T-helper 1 cell treated with Interleukin-12 subunit alpha and Interleukin-12 subunit beta and Interleukin-4 antibody, amounts not matched to agents 30 ng/mL and 1 ng/mL, for 36 hours (primary cell): ENCODE data around the gene ELOVL5. TPM values are rescaled to one million over a fixed set of nuclear protein-coding genes. Genes with fewer than 3 reads are reported as not detected.

Experiments
- intact Hi-C: fragments of 100-400 bp; cut with micrococcal nuclease; formaldehyde crosslinking; loops from one replicate; pipeline ENCODE4 v1.15.1; 2024
- total RNA-seq: library from RNA; stranded (reverse); gene quantifications from 2 replicates; pipeline ENCODE4 v1.2.3, GENCODE V29; 2022

Gene ELOVL5
- total RNA-seq, 1 donor from 2014 or later = 139 TPM

DNA sequence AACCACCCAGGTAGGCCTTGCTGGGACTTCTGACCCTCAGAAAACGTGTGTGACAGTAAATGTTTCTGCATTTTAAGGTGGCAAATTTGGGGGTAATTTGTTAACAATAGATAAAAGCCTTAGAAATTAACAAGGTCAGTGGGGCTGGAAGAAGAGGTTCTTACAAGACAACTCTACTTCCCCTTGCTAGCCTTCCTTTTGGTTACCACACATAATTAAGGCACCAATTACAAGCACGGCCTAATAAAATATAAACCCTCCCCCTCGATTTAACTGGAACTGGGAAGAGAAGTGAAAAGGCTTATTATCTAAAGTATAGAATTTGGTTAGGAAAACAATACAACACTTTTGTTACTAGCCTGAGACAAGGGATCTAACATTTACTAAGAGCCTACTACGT lies 38.8 kb downstream of the ELOVL5 start:
- intact Hi-C loops = loop anchor here (1.0 to 10.0 kb wide), 2 partner anchors 10 to 415 kb away; no protein-coding TSS in a partner anchor

DNA sequence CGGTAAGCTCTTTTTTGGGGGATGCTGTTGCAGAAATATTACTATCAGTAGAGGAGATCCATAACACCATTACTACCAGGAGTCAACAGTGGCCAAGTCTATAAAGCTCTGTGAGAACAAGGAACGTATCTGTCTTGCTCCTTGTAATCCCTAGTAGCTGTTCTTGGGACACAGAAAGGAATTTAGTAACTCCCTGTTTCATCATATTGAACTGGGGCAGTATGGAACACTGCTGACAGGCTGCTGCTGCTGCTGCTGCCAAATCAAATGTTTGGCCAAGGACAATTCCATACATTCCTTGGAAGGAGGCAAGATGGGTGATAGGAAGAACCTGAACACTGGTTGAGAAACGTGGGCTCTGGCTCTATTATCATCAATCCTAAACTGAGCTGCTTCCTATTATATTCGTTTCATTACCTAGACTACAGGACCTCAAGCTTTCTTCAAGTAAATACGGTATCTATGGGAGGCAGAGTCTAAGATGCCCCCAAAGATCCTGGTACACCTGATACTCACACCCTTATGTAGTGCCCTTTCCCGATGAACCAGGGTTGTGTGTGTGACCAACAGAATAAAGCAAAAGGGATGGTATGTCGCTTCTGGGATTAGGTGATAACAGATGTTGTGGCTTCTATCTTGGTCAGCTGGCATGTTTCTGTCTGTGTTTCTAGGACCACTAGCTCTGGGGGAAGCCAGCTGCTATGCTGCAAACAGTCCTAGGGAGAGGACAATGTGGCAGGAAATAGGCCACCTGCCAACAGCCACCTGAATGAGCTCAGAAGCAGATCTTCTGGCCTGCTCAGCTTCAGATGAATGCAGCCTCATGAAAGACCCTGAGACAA lies 39.5 kb downstream of the ELOVL5 start:
- intact Hi-C loops = loop anchor here (10.0 kb wide), 1 partner anchor 416 kb away; no protein-coding TSS in a partner anchor

DNA sequence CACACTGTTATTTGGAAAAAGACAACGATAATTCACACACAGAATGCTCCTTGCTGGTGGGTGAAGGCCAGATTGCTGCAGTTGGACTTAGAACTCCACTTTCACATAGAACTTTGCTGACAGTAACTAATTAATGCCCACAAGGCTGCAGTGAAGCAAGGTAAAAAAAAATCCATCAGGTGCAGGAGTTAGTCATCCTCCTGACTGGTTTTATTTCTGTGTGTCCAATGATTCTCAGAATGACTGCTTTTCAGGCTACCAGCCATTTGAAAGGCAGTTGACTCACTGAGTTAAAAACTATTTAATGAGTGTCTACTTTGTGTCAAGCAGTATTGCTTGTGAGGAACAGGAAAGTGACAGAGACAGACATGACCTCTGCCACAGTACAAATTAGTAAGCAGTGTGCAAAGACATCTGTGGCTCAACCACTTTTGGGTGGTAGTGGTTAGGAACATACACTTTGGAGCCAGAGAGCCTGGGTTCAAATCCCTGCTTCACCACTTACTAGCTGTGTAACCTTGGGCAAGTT lies 41.9 kb downstream of the ELOVL5 start:
- intact Hi-C loops = loop anchor here (1.0 to 10.0 kb wide), 4 partner anchors 28 to 418 kb away; no protein-coding TSS in a partner anchor

DNA sequence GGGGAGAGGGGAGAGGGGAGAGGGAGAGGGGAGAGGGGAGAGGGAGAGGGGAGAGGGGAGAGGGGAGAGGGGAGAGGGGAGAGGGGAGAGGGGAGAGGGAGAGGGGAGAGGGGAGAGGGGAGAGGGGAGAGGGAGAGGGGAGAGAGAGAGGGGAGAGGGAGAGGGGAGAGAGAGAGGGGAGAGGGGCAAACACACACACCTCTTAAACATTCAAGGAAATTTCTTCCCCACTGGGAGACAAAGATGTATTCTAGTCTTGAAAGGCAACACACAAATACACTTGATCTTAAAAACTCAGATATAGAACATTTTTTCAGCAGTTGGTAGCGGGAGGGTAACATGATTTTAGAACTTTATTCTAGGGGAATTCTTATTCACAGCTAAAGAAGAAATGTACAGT lies 42.5 kb downstream of the ELOVL5 start:
- intact Hi-C loops = loop anchor here (10.0 kb wide), 1 partner anchor 419 kb away; no protein-coding TSS in a partner anchor

DNA sequence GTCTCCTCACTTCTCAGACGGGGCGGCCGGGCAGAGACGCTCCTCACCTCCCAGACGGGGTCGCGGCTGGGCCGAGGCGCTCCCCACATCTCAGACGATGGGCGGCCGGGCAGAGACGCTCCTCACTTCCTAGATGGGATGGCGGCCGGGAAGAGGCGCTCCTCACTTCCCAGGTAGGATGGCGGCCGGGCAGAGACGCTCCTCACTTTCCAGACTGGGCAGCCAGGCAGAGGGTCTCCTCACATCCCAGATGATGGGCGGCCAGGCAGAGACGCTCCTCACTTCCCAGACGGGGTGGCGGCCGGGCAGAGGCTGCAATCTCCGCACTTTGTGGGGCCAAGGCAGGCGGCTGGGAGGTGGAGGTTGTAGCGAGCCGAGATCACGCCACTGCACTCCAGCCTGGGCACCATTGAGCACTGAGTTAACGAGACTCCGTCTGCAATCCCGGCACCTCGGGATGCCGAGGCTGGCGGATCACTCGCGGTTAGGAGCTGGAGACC lies 43.2 kb downstream of the ELOVL5 start:
- intact Hi-C loops = loop anchor here (10.0 kb wide), 1 partner anchor 419 kb away; no protein-coding TSS in a partner anchor

DNA sequence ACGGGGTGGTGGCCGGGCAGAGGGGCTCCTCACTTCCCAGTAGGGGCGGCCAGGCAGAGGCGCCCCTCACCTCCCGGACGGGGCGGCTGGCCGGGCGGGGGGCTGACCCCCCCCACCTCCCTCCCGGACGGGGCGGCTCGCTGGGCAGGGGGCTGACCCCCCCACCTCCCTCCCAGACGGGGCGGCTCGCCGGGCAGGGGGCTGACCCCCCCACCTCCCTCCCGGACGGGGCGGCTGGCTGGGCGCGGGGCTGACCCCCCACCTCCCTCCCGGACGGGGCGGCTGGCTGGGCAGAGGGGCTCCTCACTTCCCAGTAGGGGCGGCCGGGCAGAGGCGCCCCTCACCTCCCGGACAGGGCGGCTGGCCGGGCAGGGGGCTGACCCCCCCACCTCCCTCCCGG lies 43.8 kb downstream of the ELOVL5 start:
- intact Hi-C loops = loop anchor here (5.0 to 10.0 kb wide), 3 partner anchors 133 to 420 kb away; no protein-coding TSS in a partner anchor

DNA sequence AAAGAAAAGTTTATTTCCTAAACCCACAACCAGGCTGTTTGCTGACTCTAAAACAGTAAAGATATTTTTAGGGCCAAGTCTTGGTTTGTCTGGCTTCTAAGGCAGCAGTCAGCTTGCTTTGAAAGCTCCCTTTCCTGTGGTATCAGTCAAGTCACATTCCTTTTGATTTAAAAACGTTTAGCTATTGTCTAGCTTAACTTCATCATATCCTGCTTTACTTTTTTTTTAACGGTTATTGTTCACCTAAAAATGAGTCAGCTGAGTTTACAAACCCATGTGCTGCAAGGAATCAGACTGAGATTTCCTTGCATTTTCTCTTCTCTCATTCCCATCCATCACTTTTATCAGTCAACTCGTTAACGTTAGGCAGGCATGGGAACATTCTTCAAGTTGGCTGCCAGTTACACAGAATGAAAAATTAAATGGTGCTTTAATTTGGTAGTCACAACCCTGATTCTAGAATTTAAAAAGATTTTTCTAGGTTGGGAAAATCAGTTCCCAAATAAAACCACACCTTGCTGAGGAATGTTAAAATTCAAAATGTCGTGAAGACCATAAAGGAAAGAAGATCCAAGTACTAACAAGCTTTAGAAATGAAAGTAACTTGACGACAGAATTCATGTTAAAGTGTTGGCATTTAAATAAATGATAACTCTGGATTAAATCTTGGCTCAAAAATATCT lies 45.9 kb downstream of the ELOVL5 start:
- intact Hi-C loops = loop anchor here (1.0 to 10.0 kb wide), 8 partner anchors 9 to 422 kb away; no protein-coding TSS in a partner anchor

DNA sequence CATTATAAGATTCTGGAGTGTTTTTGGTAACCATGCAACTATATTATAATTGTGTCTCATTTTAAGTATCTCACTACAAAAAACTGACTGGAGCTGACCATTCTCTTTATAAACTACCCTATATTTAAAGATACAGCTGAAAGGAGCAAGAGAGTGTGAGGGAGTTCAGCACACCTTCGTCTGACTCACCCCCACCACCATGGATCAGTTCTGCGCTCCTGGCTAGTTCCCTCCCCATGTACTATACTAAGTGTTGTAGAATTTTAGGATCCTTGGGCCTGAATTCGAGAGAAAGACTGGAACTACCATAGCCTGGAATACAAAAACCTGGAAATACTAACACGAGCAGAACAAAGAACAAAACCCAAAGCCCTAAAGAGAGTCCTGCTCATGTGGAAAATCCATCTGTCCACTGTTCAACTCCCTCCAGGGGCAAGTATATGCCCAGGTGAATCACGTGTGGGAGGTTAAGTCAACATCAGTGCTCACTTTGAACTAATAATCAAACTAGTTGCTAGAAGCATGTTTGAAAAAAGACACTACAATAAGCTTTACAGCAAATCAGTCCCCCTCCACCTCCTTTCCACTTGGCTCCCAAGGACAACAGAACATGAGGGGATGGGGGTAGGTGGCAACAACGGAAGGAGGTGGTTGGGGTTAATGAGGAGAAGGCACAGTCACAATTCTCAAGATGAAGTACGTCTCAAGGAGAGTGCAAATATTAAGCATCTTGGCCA lies 46.8 kb downstream of the ELOVL5 start:
- intact Hi-C loops = loop anchor here (1.0 to 10.0 kb wide), 6 partner anchors 33 to 423 kb away; no protein-coding TSS in a partner anchor

DNA sequence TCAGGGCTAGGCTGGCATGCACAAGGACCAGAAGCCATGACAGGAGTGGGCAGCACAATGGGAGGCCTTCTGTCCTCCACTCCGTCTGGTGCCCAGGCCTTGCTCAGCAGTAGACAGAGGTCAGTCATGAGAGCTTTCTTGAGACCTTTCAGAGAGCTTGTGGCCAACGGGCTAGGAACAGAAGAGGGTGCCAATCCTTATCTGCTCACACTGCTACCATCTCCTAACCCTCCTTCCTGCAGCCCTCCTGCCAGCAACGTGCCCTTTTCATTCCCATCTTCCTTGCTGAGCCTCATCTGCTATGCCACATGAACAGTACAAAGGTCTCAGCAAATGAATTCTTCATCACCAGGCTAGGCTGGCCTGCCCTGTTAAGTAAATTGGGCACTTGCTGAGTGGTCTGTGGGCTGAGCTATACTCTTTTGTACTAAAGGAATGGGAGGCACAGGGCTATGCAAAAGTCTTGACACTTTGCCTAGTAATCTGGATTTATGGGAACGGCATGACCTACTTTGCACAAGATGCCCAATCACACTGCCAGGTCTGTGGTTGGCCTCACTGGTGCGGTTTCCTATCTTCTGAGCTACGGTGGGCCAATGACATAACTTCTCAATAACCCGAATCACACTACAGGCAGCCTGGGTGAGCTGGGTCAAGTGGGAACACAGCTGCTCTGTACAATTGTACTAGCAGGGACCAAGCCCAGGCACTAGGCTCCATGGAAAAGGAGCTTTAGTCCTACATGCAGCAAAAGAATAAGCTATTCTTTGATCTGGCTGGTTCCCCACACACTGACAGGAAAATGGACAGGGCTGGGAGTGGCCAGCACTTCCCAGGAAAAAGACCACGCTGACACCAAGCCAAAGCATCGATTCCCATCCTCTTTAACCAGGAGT lies 47.8 kb downstream of the ELOVL5 start:
- intact Hi-C loops = loop anchor here (5.0 to 10.0 kb wide), 3 partner anchors 129 to 424 kb away; no protein-coding TSS in a partner anchor

DNA sequence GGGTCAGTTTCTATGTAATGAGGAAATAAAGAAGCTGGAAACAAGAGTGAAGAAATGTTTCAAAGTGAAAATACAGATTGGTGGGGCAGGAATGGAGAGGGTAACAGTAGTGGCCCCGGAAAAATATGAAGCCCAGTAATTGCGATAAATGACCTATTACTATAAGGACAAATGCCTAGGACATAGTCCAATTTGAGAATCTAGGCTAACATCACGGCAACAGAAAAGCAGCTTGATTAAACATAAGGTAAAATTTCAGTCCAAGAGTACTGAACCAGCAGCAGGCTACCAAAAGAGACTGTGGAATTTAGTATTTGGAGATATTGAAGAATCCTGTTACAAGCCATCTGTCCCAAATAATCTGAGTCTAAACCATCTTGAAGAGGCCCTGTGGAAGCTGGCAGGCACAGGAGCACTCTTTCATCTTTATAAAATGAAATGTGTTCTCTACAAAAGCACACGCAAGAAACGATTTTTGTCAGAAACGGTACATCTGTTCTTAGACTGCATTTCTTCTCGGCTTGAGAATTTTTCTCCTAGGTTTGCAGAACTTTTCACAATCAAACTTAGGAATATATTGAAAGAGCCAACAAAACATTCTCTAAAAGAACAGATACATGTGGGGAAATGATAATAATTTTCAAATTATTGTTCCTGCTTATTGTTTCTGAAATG lies 49.3 kb downstream of the ELOVL5 start:
- intact Hi-C loops = loop anchor here (5.0 to 10.0 kb wide), 3 partner anchors 127 to 425 kb away; no protein-coding TSS in a partner anchor

DNA sequence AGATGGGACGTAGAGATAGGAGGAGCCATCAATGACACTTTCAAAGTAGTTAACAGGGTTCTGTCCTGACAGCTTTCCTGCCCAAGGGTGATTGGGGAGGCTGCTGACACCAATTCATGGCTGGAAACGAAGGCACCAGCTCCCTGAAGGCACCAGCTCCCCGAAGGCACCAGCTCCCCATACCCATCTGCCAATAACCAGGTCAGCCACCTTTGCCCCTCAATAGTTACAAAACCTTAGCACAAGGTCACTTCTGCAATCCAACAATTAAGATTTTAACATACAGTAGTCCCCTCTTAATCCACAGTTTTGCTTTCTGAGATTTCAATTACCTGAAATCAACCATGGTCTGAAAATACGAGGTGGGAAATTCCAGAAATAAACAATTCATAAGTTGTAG lies 51.7 kb downstream of the ELOVL5 start:
- intact Hi-C loops = no loop called here

DNA sequence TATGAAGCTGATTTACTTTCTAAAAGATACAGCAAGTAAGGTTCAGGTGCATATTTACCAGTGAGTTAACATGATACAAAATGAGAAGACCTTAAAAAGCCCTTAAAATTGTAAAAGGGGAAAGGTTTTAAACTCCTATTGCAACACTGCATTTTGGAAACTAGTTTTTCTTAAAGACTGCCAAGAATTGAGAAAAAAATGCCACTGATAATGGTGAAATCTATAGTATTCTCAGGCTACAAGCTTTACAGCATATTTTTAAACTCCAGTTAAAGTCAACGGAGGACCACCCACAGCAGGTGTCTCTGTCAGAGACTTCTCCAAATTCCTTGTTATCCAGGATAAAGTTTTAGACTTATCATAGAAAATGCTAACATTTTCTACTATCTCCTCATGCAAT lies 53.6 kb downstream of the ELOVL5 start:
- intact Hi-C loops = no loop called here

DNA sequence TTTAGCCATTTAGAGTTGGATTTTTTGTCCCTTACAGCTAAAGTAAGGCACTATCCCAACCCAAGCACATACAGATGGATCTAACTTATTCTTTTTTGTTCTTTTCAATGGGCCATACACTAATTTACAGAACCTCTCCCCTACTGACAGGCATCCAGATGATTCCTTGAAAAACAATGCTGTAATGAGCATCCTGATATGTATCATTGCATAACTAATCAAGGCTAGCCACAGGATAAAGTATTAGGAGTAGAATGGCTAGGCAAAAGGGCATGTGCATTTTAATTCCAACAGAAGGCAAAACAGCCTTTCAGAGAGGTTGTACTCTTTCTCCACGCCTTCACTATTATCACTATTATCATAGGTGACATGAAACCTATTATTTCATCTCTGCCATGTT lies 54.1 kb downstream of the ELOVL5 start:
- intact Hi-C loops = no loop called here

DNA sequence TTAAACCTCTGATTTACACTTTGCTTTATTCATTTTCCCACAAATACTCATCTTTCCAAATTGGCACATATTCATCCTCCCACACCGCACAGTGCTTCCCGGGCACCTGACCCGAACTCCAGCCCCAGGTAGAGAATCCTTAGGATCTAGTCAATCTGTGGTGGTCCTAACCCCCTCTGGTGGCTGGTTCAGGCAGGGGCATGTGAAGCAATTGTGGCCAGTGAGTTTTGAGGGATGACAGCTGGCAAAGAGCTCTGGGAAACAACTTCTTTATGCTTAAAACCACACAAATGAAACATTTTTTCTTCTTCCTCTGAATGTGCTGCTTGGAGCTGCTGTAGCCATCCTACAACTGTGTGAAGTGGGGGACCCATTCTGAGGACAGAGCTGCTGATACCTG lies 54.7 kb downstream of the ELOVL5 start:
- intact Hi-C loops = no loop called here

DNA sequence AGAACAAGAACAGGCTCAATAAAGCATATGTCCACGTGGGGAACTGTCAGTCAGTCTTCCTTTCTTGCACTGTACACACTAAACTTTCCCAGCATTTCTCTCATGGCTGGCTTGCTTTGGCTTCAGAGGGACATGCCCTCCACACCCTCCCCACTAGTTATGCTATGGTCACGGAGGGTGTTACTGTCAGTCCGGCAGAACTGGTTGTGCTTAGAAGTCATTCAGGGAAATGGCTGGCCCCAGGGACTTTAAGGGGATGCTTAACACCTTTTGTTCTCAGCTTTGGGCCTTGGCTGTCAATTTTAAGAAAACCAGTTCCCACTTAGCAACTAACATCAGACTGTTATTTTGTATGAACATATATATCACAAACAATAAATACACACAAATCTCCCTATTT lies 55.1 kb downstream of the ELOVL5 start:
- intact Hi-C loops = no loop called here

DNA sequence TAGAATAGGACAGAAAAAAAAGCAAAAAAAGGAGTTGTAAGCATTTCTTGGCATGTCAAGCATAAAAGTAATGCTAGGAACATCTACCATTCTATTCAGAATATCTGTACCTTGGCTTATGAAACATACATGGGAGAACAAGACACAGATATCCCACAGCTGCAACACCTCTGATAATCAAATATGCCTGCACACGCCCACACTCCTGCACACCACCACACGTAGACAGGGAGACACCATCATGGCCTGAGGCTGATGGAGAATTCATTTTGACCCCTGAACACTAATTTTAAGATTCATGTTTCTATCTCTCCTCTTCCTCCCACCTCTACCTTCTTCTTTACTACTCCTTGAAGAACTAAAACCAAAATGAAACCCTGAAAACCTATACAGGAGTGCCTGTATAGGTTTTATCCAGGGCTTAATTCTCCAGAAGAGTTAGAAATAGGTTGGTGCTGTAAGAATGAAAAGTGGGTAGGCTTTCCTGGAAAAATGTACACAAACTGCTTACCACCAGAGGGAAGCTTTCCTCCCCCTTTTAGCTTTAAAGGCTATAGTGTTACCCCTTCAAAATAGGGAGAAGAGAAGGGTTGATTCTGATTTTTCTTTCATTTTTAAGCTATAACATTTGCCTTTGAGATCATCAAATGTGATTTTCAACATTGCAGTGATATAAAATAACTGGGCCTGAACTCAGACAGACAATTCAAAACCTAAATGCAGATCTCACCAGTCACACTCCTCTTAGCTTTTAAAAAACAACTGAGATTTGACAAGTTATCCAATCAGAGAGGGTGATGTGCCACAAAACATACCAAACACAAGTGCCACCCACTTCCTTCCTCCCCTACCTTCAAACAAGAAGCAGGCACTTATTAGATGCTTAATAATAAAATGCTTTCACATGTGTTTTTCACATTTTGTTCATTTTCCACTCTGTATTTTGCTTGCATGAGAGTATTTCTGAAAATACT lies 57.9 kb downstream of the ELOVL5 start:
- intact Hi-C loops = loop anchor here (2.0 kb wide), 1 partner anchor 120 kb away; no protein-coding TSS in a partner anchor

DNA sequence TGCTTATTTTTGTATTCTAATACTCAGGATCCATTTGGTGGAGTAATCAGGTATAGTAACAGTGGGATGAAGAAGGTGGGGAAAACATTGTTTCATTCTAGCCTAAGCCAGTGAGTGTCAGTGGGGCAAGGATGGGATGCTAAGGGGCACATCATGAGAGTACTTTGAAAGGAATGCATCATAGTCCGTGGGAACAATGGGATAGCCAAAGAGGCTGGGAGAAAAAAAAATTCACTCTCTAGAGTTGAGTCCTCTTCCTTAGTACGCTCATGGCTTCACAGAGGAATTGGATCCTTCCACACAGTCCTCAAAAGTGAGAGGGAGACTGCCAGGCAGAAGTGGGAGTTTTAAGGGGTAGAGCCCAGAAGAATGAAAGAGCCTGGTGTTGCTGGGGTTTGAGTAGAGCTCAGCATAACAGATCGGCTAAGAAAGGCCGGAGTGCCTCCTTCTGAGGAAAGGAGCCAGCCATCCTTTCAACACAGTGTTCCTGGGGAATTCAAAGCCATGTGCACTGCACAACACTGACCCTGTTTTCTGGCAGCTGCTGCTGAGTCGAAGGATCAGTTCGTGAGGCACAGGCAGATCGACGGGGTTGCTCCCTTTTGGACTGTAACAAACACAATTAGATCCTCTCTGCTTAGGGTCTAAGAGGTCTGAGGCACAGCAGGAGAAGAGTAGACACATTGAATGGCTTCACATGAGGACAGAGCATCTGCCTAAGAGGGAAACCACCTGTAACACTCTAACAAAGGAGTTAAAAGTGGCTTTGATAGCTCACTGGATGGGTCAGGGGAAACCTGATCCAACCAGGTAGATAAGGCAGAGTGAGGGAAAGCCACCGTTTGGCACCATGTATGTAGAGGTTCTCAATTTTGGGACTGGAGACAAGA lies 61.2 kb downstream of the ELOVL5 start:
- intact Hi-C loops = no loop called here
